SK-N-DZ (cell line): Measurements from ENCODE around the gene DENND2A.
"Not testable (repeated sequence)": the region's sequence is repeated elsewhere in the genome, so short reads cannot be mapped to it uniquely, and the experiment has no call there.

Experiments used
- DNase-seq: peaks from one replicate; pipeline ENCODE4 v3.0.0-alpha.2; 2015; ENCODE audit warnings: low spot score

DENND2A gene

DNA sequence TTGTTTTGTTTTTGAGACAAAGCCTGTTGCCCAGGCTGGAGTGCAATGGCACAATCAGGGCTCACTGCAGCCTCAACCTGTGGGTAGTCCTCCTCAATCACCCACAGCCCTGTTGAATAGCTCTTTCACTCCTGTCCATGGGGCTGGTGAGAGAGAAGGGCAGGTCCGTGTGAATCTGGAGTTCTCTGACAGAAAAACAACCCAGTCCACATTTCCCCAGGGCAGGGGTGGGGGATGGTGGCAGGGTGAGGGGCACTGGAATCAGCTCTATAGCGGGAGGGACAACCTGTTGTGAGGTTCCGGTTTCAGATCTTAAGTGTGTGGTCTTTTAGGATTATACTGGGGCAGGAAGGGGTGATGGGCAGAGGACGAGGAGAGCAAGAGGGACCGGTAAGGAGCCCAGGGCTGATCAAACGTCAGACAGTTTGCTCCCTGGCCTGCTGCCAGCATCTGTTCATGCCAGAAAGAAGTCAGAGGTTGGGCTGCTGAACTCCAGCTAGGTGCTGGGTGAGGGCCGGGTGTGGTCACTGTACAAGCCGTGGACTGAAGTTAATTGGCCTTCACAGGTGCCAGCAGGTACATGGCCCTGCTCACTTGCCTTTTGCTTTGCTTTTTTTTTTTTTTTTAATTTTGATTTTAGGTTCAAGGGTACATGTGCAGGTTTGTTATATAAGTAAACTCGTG lies 128.2 kb downstream of the DENND2A start:
- peak; percentile 36 for DNase-seq

DNA sequence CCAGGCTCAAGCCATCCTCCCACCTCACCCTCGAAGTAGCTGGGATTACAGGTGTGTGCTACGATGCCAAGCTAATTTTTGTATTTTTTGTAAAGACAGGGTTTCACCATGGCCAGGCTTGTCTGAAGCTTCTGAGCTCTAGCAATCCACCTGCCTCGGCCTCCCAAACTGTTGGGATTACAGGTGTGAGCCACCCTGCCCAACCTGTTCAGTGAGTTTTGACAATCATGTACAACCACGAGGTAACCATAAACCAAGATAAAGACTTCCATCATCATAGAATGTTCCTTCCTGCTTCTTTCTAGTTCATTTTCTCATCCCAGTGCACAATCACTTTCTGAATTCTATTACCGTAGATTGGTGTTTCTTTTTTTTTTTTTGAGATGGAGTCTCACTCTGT lies 130.8 kb downstream of the DENND2A start:
- DNase-seq, result no peak

DNA sequence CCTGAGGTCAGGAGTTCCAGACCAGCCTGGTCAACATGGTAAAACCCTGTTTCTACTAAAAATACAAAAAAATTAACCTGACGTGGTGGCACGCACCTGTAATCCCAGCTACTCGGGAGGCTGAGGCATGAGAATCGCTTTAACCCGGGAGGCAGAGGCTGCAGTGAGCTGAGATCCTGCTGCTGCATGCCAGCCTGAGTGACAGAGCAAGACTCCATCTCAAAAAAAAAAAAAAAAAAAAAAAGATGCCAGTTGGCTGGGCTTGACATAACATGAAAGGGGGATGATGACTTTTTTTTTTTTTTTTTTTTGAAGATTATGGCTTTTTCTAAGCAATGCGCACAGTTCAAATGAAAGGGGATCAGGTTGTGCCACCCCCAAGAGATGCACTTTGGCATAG lies 133.1 kb downstream of the DENND2A start:
- not testable (repeated sequence) for DNase-seq

DNA sequence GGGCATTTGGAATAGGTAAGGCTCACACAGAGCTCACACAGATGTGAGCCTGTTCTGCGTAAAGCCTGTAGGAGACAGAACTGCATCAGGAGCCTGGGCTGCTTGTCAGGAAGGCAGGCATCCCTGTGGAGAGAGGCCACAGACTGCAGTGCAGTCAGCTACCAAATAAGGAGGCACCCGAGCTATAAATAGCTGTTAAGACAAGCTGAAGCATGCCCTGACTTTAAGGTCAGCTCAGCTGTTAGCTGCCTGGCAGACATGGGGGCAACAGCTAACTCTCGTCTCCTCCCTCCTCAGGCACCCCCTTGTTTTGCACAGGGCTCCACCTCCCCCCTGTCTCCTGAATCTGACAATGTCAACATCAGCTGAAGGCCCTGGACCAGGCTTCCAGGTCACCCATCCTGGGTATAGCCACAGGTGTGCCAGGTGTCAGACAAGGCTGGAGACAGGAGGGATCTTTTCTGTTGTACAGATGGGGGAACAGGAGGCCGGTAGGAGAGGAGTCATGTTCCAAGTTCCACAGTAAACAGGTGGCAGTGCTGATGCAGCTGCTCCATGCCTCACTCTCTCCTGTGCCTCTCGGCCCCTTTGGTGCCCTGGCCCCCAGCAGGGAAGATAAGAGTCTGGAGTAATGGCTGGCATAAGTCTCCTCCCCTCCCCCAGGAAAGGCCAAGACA lies 133.7 kb downstream of the DENND2A start:
- DNase-seq, result peak; percentile 74

DNA sequence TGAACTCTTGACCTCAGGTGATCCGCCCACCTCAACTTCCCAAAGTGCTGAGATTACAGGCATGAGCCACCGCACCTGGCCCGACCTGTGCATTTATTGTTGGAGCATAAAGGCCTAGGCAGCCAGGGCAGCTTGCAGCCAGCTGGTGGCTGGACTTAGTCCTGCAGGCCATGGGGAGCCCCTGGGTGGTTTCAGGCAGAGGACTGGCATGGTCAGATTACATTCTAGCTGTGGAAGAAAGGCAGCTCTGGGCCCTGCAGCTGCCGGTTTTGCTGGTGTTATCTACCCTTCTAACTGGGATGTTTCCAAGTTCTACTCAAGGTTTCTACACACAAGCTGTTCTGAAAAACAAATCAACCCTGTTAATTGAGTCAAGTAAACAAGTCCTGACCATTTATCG lies 138.6 kb downstream of the DENND2A start:
- DNase-seq, result no peak

DNA sequence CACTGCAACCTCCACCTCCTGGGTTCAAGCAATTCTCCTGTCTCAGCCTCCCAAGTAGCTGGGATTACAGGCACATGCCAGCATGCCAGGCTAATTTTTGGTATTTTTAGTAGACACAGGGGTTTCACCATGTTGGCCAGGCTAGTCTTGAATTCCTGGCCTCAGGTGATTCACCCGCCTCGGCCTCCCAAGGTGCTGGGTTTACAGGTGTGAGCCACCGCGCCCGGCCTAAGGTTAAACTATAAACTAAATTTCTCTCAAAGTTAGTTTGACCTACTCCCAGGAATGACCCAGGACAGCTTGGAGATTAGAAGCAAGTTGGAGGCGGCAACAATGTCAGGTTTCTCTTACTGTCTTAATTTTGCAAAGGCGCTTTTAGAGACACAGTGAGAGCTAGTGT lies 142.8 kb downstream of the DENND2A start:
- DNase-seq, result not testable (repeated sequence)

DNA sequence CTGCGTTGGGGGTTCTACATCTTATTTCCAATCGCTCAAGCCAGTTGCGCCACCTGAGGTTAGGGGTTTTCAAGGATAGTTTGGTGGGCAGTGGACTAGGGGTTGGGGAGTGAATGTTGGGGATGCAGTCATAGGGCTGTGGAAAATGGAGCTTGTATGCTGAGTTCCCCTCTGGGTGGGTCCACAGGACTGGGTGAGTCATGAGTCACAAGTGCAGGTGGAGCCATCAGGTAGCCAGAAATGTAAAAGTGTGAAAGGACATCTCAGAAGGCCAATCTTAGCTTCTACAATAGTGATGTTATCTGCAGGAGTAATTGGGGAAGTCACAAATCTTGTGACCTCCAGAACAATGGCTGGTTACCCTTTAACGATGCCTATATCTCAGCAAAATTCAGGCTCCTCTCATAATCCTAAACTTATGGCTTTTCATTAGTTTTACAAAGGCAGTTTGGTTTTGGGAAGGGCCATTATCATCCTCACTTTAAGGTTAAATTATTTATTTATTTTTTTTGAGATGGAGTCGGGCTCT lies 143.3 kb downstream of the DENND2A start:
- DNase-seq, result no peak

DNA sequence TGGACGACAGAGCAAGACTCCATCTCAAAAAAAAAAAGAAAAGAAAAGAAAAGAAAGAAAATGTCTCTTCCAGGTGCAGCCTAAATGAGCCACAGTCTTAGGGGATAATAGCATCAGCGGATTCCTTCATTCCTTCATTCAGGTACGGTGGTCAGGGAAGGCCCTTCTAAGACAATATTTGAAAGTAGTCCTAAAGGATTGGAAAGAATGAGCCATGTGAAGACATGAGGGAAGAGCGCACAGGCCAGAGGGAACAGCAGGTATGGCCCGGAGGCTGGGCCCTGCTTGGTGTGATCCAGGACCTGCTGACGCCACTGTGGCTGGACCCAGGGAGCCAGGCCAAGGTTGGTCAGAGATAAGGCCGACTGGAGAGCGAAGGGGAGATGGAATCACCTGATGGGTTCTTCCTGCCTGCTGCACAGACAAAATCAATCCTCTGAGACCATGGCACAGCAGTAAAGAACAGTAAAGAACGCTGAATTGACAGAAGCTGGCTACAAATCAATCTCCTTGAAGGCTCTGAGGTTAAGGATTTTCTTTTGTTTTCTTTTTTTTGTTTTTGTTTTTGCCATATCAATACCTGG lies 145.0 kb downstream of the DENND2A start:
- DNase-seq, result no peak

DNA sequence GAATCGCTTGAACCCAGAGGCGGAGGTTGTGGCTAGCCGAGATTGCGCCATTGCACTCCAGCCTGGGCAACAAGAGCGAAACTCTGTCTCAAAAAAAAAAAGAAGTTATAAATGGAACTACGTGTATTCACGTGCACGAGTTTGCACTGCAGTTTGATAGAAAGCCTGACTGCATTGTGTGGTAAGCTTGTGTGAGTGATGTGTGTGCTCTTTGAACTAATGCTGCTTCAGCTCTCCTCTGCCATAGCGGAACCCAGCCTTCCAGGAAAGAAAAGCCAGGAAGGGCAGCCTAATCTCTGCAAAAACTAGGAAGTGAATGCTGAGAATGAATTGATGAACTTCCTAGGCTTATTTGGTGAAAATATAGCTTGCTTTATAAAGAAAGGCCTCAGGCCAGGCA lies 145.7 kb downstream of the DENND2A start:
- no peak for DNase-seq

DNA sequence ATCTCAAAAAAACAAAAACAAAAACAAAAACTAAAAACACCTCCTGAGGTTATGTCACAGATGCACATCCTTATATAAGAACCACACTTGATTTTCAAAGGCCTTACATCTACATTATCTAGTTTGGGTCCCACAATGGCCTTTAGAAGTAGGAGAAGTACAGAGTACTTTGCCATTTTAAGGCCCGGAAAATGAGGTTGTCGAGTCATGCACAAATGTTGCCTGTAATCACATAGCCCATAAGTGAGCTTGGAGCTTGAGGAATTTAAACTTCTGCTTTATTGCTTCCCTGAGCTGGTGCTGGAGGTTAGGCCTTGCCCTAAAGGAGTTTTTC lies 151.6 kb downstream of the DENND2A start:
- no peak for DNase-seq

DNA sequence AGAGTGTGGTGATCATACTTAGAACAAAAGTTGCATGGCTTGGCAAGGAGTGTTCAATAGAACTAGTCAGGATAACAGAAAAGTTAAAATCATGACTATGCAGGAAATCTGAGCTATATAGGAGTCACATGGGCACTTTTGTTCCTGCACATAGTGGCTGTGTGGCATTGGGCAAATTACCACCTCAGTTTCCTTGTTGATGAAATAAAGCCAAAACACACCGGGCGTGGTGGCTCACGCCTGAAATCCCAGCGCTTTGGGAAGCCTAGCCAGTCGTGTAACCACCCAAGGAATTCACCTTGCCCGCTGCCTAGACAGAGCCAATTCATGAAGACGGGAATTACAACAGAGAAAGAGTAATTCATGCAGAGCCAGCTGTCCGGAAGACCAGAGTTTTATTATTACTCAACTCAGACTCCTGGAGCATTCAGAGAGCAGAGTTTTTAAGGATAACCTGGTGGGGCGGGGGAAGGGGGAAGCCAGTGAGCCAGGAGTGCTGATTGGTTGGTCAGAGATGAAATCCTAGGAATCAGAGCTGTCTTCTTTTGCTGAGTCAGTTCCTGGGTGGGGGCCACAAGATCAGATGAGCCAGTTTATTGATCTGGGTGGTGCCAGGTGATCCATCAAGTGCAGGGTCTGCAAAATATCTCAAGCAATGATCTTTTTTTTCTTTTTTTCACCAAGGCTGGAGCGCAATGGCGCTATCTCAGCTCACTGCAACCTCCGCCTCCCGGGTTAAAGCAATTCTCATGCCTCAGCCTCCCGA lies 154.9 kb downstream of the DENND2A start:
- no peak for DNase-seq

DNA sequence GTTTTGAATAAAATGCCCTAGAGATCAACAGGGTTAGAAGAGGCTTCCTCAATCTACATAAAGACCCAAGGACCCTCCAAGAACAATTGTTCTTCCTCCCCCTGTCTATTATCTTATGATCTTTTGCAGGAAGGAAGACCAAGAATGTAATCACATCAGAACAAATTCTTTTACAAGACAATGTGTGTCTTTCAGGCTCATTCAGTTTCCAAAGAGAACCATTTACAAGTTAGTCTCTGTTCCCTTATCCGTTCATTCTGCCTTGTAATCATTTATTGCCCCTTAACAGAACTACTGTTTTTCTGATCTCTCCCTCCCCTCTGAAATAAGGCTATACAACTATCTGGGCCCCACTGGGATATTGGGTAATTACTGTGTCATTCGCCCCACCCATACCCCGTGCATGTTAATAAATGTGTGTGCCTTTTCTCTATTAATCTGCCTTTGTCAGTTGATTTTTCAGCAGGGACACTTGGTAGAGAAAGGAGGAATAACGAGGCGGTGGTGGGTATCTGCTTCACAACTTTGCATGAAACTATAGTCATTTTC lies 155.6 kb downstream of the DENND2A start:
- no peak for DNase-seq

DNA sequence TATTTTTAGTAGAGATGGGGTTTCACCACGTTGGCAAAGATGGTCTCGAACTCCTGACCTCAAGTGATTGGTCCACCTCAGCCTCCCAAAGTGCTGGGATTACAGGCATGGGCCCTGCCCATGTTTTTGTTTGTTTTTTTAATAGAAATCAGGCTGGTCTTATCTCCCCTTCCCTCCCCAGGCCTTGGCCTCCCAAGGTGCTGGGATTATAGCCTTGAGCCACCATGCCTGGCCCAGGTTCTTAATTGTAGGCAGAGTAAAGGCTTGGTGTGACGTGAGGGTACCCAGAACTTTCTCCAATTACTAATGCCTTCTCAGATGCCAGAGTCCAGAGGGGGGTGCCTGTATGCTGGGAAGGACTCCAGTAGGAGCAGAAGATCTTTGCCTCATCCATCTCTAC lies 156.1 kb downstream of the DENND2A start:
- DNase-seq, result no peak

DNA sequence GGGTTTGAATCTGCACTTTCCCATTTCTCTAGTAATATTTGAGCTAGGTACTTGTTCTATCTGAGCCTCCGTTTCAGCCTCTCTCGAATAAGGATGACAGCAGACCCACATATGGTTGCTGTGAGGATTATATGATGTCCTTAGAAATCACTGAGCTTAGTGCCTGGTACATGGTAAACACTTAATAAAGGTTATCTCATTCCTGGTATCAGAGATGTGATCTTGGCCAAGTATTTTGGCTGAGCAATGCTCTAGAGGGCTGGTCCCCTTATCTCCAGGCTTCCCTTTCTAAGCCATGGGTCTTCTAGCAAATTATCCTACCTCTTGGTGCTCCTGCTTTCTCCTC lies 160.9 kb downstream of the DENND2A start:
- DNase-seq, result no peak

DNA sequence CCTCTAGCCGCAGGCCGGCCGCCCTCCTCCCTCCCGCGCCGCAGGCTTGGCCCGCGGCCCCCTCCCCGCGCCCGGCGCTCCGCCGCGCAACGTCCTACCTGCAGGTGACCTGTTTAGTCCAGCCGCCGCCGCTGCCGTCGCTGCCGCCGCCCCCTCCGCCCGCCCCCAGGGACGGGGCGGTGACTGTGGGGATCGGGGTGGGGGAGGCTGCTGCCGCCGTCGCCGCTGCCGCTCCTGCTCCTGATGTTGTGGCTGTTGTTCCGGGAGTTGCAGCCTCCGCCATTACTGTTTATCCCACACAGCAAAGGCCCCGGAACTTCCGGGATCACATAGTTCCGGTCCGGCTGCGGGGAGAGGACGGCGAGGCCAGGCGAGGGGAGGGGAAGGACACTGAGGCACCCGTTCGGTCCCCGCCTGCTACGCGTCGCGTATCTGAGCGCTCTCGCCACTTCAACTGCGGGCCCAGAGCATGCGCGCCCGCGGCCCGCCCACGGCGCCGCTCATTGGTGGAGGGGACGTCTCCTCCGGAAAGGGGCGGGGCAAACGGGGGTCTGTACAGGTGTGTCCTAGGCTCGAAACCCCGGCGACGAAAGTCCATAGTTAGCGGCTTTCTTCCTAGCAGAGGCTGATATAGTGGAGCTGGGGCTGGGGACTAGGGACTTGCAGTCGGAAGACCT lies 161.4 kb downstream of the DENND2A start, which contains the start of gene MKRN1:
MKRN1 (minus strand) TSS at position 444 of the 677 bp plus-strand sequence; CDS start at position 283, 161 bp downstream.
- DNase-seq, result peak; percentile 96

DNA sequence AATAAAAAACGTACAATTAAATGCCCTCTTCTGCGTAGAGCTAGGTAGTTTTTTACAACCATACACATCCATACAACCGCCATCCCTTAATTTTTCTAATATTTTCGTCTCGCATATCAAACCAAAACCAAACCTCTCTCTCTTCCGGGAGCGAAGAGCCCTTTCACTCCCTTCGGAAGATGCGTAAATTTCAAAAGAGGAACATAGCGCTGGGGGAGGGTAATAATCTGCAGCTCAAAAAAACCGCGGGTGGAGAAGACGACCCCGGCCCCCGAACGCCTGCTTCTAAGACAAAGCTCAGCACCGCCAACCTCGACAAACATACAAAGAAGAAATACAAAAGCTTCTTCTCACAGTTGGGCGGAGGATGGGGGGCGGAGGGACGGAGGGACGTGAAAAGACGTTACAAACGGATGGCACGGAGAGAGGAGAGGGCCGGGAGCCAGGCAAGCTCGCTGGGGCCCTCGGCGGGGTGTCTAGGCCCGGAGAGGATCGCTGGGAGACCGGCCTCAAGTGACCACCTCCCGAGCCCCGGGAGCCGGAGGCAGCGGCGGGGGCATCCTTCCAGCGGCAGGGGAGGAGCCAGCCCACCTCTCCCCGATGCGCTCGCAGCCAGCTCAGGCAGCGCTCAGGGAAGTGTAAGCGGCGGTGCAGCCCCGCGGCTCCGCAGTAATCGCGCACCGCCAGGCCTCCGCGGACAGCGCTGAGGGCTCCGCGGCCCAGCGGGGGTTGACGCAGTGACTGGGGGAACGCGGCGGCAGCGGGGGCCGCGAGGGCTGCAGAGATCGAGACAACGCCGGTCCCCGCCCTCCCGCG lies 162.2 kb downstream of the DENND2A start:
- DNase-seq, result peak; percentile 55

DNA sequence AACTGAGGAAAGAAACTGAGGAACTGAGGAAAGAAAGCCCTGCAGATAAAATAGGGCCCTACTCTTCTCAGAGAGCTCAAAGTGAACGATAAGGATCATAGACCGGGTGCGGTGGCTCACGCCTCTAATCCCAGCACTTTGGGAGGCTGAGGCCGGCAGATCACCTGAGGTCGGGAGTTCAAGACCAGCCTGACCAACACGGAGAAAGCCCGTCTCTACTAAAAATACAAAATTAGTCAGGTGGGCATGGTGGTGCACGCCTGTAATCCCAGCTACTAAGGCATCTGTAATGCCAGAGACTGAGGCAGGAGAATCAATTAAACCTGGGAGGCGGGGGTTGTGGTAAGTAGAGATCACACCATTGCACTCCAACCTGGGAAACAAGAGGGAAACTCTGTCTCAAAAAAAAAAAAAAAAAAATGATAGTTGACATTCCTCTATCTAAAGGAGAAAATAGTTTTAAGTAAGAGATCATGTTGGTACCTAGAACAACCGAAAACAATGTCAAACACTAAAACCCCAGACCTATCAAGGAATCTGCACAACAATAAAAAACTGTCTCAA lies 163.8 kb downstream of the DENND2A start:
- DNase-seq, result no peak

DNA sequence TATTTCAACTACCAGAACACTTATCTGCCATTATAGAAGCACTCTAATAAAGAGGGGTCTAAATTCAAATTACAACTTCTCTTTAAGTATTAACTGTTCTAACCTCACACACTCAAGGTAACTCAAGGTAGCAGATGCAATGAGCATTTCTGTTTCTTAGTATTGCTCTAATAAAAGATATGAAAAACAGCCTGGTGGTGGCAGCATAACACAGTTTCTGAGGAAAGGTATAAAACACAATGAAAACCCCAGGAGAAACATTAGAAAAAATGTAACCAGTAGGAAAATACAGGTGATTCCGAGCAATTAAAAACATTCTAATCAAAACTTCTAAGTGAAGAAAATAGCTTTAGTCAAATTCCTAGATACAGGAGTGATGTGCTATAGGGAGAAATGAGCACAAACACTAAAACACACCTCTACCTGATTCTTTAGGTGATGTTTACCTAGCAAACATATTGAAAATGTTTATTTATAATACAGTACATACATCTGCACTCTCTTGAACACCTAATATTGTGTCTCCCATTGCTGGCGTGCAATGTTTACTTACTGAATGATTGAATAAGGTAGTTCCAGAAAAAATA lies 164.8 kb downstream of the DENND2A start:
- peak; percentile 60 for DNase-seq
